CD4-positive, alpha-beta T cell treated with Interleukin-12 subunit alpha and Interleukin-12 subunit beta, for 1 hour (primary cell): Measurements from ENCODE around the gene RYR2.
"Not testable (repeated sequence)": the region's sequence is repeated elsewhere in the genome, so short reads cannot be mapped to it uniquely, and the experiment has no call there.

Experiments
- DNase-seq: peaks from one replicate; pipeline ENCODE4 v3.0.0-alpha.2; 2020

Gene RYR2

GRCh38 chr1:237151979-237152378 is 110.0 kb downstream of the RYR2 start:
- not testable (repeated sequence) for DNase-seq

DNA sequence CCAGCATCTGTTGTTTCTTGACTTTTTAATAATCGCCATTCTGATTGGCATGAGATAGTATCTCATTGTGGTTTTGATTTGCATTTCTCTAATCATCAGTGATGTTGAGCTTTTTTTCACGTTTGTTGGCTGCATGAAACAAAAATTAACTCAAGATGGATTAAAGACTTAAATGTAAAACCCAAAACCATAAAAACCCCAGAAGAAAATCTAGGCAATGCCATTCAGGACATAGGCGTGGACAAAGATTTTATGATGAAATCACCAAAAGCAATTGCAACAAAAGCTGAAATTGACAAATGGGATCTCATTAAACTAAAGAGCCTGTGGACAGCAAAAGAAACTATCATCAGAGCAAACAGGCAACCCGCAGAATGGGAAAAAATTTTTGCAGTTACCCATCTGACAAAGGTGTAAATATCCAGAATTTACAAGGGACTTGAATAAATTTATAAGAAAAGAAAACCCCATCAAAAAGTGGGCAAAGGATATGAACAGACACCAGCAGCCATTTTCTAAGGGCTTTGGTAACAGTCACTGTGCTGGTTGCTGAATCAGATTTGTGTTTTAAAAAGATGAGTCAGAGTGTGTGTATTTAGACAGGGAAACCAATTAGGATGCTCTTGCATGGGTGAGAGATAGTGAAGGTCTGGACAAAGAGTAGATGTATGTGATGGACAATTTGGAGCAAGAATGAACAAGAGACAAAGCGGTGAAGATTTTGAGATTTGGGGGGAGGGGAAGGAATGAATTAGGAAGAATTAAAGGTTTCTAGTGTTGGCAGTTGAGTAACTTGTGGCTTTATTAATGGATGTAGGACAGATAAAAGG is 110.7 kb downstream of the RYR2 start:
- DNase-seq = no peak

GRCh38 chr1:237154157-237154556 is 112.2 kb downstream of the RYR2 start:
- DNase-seq = no peak

DNA sequence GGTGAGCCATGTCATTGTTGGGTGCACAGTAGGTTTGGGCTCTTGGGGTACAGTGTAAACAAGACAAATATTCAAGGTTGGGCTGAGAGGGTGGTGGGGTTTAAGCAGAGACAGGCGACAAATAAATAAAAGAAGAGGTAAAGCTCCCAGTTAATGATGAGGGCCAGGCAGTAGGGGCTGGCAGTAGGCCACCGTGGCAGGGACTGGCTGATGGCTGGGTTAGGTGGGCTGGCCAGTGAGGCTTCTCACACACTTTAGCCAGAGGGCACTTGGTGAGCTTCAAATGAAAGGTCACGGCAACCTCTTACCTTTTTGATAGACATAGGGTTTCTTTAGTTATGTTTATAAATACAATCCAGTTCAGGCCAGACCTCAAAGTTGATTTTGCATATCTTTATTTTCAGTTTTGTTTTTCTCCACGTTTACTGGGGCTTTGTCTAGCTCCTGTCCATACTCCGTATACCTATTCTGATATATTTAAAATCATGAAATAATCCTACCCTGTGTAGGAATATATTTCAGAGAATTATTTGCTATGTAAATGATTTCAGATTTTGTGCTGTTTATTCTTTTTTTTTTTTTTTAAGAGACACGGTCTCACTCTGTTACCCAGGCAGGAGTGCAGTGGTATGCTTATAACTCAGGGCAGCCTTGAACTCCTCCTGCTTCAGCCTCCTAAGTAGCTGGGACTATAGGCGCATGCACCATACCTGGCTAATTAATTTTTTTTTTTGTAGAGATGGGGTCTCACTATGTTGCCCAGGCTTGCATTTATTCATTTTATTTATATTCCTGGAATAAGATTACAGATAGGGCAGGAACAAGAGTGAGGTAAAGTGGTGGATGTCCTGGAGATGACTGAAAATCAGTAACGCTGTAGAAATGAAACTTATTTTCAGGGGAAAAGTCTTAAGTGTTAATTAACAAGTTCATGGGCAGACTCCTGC is 122.7 kb downstream of the RYR2 start:
- DNase-seq = no peak

- DNase-seq = no peak
Measured at GRCh38 chr1:237166086-237166485, 124.1 kb downstream of the RYR2 start.

GRCh38 chr1:237166593-237167101 is 124.7 kb downstream of the RYR2 start:
- no peak for DNase-seq

GRCh38 chr1:237170149-237170548 is 128.2 kb downstream of the RYR2 start:
- no peak for DNase-seq

- no peak for DNase-seq
Measured at GRCh38 chr1:237171454-237172117, 129.6 kb downstream of the RYR2 start.

DNA sequence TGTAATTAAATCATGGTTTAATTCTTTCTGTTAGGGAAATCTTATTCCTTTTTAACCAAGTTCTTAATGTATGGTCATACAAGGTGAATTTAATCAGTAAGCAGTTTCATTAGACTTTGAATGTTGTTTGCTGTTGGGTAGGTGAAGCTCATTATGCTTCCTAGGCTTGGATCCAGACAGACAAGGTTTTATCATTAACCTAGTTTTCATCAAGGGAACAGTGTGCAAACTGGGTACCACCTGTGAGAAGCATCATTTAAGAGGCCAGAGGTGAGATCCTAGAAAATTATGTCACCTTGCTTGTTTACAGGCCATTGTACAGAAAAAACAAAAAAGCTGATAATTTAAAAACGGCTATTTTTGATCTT is 130.1 kb downstream of the RYR2 start:
- no peak for DNase-seq

DNA sequence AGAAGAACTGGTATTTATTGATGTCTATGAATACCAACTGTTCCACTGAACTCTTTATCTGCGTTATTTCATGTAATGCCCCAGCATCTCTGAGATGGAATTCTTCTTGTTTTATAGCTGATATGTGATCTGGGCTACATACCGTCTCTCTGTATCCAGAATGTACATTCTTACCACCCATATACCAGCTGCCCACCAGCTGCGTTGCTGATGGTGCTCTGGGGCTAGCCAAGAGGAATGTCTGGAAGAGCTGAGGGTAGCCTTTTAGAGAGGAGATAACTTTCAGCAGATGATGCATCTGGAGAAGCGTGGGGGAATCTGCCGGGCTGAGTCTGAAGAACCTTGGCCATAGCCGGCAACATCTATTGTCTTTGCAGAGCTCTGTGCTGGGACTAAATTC is 137.5 kb downstream of the RYR2 start:
- DNase-seq = no peak

DNA sequence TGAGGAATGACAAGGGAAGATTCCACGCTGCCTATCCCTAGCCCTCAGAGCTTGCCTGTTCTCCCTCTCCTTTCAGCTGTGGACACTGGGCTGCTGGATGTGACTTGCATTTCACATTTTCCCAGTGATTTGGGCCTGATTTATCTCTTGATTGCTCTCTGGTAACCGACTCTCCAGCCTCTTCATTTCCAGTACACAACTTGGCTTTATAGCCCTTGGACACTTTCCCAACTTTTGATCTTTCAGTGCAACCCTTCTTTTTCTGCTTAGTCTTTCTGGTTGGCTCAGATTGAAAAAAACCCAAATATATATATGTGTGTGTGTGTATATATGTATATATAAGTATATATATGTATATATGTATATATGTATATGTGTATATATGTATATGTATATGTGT is 138.3 kb downstream of the RYR2 start:
- DNase-seq = no peak

DNA sequence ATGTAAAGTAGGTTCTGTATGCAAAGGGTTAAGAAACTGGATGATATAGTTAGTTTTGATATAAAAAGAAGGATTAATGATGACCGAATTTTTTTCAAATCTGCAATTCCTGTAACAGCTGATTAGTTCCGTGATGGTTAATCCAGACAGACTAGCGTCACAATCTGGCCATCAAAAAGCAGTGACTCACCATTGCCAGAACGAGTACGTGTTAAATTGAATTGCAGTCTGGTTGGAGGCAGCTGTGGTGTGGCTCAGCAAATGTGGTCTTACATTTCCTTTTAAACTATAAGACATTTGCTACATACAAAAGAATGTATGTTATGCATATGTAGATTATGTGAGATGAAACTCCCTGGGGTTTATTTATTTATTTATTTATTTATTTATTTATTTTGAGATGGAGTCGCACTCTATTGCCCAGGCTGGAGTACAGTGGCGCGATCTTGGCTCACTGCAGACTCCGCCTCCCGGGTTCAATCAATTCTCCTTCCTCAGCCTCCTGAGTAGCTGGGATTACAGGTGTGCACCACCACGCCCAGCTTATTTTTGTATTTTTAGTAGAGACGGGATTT is 139.8 kb downstream of the RYR2 start:
- no peak for DNase-seq

GRCh38 chr1:237183963-237184540 is 142.1 kb downstream of the RYR2 start:
- no peak for DNase-seq

GRCh38 chr1:237186675-237187074 is 144.7 kb downstream of the RYR2 start:
- no peak for DNase-seq

DNA sequence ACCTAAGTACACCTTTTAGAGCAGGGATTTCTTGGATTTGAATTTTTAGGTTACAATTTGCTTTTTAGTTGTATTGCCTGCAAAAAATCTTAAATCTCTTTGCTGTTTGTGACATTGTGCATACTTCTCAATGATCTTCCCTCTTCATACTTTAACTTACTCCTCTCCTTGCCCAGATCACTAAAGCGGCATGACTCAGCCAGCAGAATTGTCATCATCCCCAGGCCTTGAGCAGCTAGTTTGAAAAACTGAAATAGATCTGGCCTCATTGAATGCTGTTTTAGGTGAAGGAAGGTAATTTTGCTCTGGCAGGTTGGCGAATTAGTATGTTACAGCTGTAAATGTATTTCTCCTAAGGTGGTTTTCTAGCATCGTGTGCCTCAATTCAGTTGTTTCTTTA is 145.9 kb downstream of the RYR2 start:
- DNase-seq = no peak

DNA sequence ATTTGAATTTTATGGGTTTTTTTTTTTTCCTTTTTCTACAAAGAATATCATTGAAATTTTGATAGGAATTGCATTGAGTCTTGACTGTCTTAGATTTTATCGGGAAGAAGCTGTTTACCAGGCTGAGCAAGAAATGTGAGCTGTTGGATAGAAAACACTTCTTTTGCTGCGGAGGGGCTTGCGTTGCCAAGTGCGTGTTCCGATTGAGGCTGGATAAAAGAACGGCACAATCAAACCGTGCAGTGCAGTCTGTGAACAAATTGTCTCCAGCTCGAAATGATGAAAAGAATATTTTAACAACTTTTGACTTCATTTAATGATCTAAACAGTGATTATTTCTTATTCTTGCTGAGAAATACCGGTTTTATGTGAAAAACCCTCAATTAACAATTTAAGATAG is 149.4 kb downstream of the RYR2 start:
- no peak for DNase-seq

- DNase-seq = no peak
Measured at GRCh38 chr1:237197470-237198425, 155.8 kb downstream of the RYR2 start.

GRCh38 chr1:237199026-237199425 is 157.0 kb downstream of the RYR2 start:
- DNase-seq = no peak

DNA sequence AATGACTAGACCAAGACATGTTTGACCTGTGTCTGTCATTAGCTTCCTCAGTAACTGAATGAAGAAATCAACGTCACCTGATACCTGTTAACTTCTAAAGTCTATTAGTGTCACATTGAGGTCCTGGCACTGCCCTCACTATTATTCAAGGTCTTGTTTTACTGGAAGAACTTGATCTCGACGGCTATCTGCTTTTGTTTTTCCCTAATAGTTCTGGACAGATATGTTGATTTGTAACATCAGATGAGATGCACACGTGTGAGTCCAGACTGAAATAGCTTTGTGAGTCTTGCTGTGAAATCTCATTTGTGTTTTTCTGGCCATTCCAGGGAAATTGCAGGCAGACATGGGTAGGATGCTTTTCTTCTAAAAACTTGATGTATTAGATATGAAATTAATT is 159.2 kb downstream of the RYR2 start:
- DNase-seq = no peak

DNA sequence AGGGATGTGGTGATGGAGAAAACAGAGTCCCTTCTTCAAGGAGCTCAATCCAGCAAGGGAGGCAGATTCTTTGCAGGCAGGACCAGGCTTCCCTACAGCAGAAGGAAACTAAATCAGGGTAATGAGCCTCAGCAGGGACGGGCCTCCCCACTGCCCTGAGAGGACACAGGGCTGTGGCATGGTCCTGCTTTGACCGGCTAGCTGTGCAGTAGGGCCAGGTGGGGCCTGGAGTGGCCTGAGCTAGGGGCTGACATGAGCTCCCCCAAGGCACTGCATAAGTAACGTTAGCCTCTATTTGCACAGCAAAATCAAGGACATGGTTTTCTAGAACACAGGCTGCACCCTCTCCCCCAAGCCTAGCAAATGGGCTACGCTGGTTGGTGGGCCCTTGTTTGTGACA is 162.9 kb downstream of the RYR2 start:
- no peak for DNase-seq

- no peak for DNase-seq
Measured at GRCh38 chr1:237205400-237206064, 163.5 kb downstream of the RYR2 start.
